ENCODE measurements around the gene DNM3.

GRCh38 chr1:172421974-172422604, 580.8 kb downstream of the DNM3 start:
- TF ChIP-seq EZH2 (IDR thresholded peaks at IDR 0.05; ENCODE audit: borderline replicate concordance, low read depth, low read length, severe bottlenecking) (no peak), POLR2A (IDR thresholded peaks at IDR 0.05; ENCODE audit: low read depth, low read length) (no peak), POLR2AphosphoS5 (IDR thresholded peaks at IDR 0.05; ENCODE audit: insufficient read depth, low read depth, low read length) (no peak), GATA2 (IDR thresholded peaks at IDR 0.05; ENCODE audit: insufficient read depth, insufficient read length, low read depth, low read length) (no peak), MYC (IDR thresholded peaks at IDR 0.05; ENCODE audit: low read depth, low read length) (no peak)
- TF ChIP-seq, protein P1, sequence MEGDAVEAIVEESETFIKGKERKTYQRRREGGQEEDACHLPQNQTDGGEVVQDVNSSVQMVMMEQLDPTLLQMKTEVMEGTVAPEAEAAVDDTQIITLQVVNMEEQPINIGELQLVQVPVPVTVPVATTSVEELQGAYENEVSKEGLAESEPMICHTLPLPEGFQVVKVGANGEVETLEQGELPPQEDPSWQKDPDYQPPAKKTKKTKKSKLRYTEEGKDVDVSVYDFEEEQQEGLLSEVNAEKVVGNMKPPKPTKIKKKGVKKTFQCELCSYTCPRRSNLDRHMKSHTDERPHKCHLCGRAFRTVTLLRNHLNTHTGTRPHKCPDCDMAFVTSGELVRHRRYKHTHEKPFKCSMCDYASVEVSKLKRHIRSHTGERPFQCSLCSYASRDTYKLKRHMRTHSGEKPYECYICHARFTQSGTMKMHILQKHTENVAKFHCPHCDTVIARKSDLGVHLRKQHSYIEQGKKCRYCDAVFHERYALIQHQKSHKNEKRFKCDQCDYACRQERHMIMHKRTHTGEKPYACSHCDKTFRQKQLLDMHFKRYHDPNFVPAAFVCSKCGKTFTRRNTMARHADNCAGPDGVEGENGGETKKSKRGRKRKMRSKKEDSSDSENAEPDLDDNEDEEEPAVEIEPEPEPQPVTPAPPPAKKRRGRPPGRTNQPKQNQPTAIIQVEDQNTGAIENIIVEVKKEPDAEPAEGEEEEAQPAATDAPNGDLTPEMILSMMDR (IDR thresholded peaks at IDR 0.05; ENCODE audit: extremely low read depth in 1 of 2, insufficient read depth in 1 of 2, low read depth in 1 of 2, low read length in 2 of 2), result no peak
